HG03159 (cell line): ENCODE measurements around the gene NFAM1.
A peak's percentile ranks its signal among the peaks of the same experiment; 100 is the strongest.

ENCODE experiments used
- ATAC-seq: cut with Tn5 transposase; IDR thresholded peaks from one replicate; pipeline ENCODE4 v1.9.1; 2021; ENCODE audit warnings: mild to moderate bottlenecking, moderate library complexity; ENCODE audit not compliant: unreplicated experiment

The NFAM1 gene

GRCh38 chr22:42416671-42417230, 15.5 kb downstream of the NFAM1 start:
- ATAC-seq: no peak

GRCh38 chr22:42414565-42415303, 17.5 kb downstream of the NFAM1 start:
- no peak for ATAC-seq

GRCh38 chr22:42414021-42414420, 18.2 kb downstream of the NFAM1 start:
- ATAC-seq: no peak

- ATAC-seq: no peak
Observed at GRCh38 chr22:42412744-42413333, 19.4 kb downstream of the NFAM1 start.

GRCh38 chr22:42410708-42411107, 21.5 kb downstream of the NFAM1 start:
- ATAC-seq: no peak

- ATAC-seq: no peak
Observed at GRCh38 chr22:42408810-42409529, 23.2 kb downstream of the NFAM1 start.

- no peak for ATAC-seq
Observed at GRCh38 chr22:42408276-42408675, 23.9 kb downstream of the NFAM1 start.

GRCh38 chr22:42404266-42404665, 27.9 kb downstream of the NFAM1 start:
- no peak for ATAC-seq

GRCh38 chr22:42401535-42402334, 30.5 kb downstream of the NFAM1 start:
- no peak for ATAC-seq

- no peak for ATAC-seq
Observed at GRCh38 chr22:42400811-42401534, 31.2 kb downstream of the NFAM1 start.

GRCh38 chr22:42399315-42400271, 32.6 kb downstream of the NFAM1 start:
- no peak for ATAC-seq

GRCh38 chr22:42397332-42398249, 34.6 kb downstream of the NFAM1 start:
- peak; percentile 46 for ATAC-seq

- peak; percentile 37 for ATAC-seq
Observed at GRCh38 chr22:42396621-42397331, 35.4 kb downstream of the NFAM1 start.

- no peak for ATAC-seq
Observed at GRCh38 chr22:42389143-42389542, 43.1 kb downstream of the NFAM1 start.

GRCh38 chr22:42388130-42388797, 43.9 kb downstream of the NFAM1 start:
- ATAC-seq: no peak

- no peak for ATAC-seq
Observed at GRCh38 chr22:42387631-42388030, 44.6 kb downstream of the NFAM1 start.

- no peak for ATAC-seq
Observed at GRCh38 chr22:42385696-42386095, 46.5 kb downstream of the NFAM1 start.
